Neuronal stem cell (in vitro differentiated cells): ENCODE data around the gene CBX5.
"Not testable (repeated sequence)": the region's sequence is repeated elsewhere in the genome, so short reads cannot be mapped to it uniquely, and the experiment has no call there.

Experiments
- DNase-seq: peaks from one replicate; pipeline ENCODE4 v3.0.0-alpha.2; 2013; ENCODE audit warnings: low spot score
- H2AFZ ChIP-seq: one replicate; pipeline ENCODE4 v1.6.1; 2013; ENCODE audit warnings: mild to moderate bottlenecking, low read length, inconsistent platforms
- H2AK5ac ChIP-seq: 2 replicates; pipeline ENCODE4 v1.6.1; 2013; ENCODE audit warnings: low read depth, mild to moderate bottlenecking, inconsistent platforms, low read length, moderate library complexity, mixed read lengths
- H2BK120ac ChIP-seq: 2 replicates; pipeline ENCODE4 v1.6.1; 2013; ENCODE audit warnings: low read depth, mild to moderate bottlenecking, inconsistent platforms, low read length, moderate library complexity, mixed read lengths
- H2BK12ac ChIP-seq: one replicate; pipeline ENCODE4 v1.6.1; 2013; ENCODE audit warnings: low read length, inconsistent platforms
- H2BK15ac ChIP-seq: 2 replicates; pipeline ENCODE4 v1.6.1; 2013; ENCODE audit warnings: mild to moderate bottlenecking, low read length, inconsistent platforms, mixed read lengths
- H2BK5ac ChIP-seq: one replicate; pipeline ENCODE4 v1.6.1; 2013; ENCODE audit warnings: inconsistent platforms, mild to moderate bottlenecking, low read length, moderate library complexity
- H3K14ac ChIP-seq: one replicate; pipeline ENCODE4 v1.6.1; 2013; ENCODE audit warnings: low read length, inconsistent platforms
- H3K18ac ChIP-seq: 2 replicates; pipeline ENCODE4 v1.6.1; 2013; ENCODE audit warnings: low read length, inconsistent platforms
- H3K23ac ChIP-seq: 2 replicates; pipeline ENCODE4 v1.6.1; 2013; ENCODE audit warnings: low read depth, mild to moderate bottlenecking, mixed read lengths, low read length, inconsistent platforms; ENCODE audit not compliant: poor library complexity
- H3K27ac ChIP-seq: replicated peaks from 3 replicates; pipeline ENCODE4 v1.5.1; 2013; ENCODE audit warnings: low read length, inconsistent platforms
- H3K27me3 ChIP-seq, 3 experiments: 2 replicates each; pipeline ENCODE4 v1.6.1; 2013; ENCODE audit warnings: low read length in 3 of 3, mild to moderate bottlenecking in 2 of 3, inconsistent platforms in 1 of 3, low read depth in 1 of 3, mixed read lengths in 1 of 3, moderate library complexity in 1 of 3; ENCODE audit not compliant: control insufficient read depth in 3 of 3, insufficient read depth in 3 of 3
- H3K36me3 ChIP-seq, 2 donors: replicated peaks in 1 of 2; 2 replicates each; pipeline ENCODE4 v1.6.1; 2013; ENCODE audit warnings: low read length in 2 of 2; ENCODE audit not compliant: control insufficient read depth in 2 of 2, insufficient read depth in 2 of 2
- H3K4ac ChIP-seq: 2 replicates; pipeline ENCODE4 v1.6.1; 2013; ENCODE audit warnings: inconsistent platforms, mild to moderate bottlenecking, low read length, moderate library complexity
- H3K4me1 ChIP-seq, 2 donors: 1 replicate in 1 of 2; 2 replicates in 1 of 2; pipeline ENCODE4 v1.6.1; 2013; ENCODE audit warnings: low read length in 2 of 2, low read depth in 1 of 2; ENCODE audit not compliant: control insufficient read depth in 2 of 2, insufficient read depth in 1 of 2
- H3K4me2 ChIP-seq: one replicate; pipeline ENCODE4 v1.6.1; 2013; ENCODE audit warnings: mild to moderate bottlenecking, low read length, inconsistent platforms; ENCODE audit not compliant: insufficient read depth, poor library complexity, severe bottlenecking
- H3K4me3 ChIP-seq, 2 donors: 2 replicates each; pipeline ENCODE4 v1.5.1; 2013; ENCODE audit warnings: low read length in 2 of 2, mild to moderate bottlenecking in 2 of 2, inconsistent platforms in 1 of 2, moderate library complexity in 1 of 2
- H3K79me1 ChIP-seq: one replicate; pipeline ENCODE4 v1.6.1; 2013; ENCODE audit warnings: low read depth, mild to moderate bottlenecking, inconsistent platforms, low read length, moderate library complexity
- H3K9ac ChIP-seq: one replicate; pipeline ENCODE4 v1.6.1; 2013; ENCODE audit warnings: mild to moderate bottlenecking, low read depth, low read length, inconsistent platforms; ENCODE audit not compliant: poor library complexity
- H3K9me3 ChIP-seq, 2 donors: replicated peaks in 1 of 2; 2 replicates each; pipeline versions ENCODE3 to v1.6.1; 2013; ENCODE audit warnings: low read length in 2 of 2, mild to moderate bottlenecking in 2 of 2, inconsistent platforms in 1 of 2, low read depth in 1 of 2, mixed read lengths in 1 of 2, moderate library complexity in 1 of 2; ENCODE audit not compliant: control insufficient read depth in 2 of 2, insufficient read depth in 1 of 2
- H4K8ac ChIP-seq: one replicate; pipeline ENCODE4 v1.6.1; 2013; ENCODE audit warnings: low read depth, mild to moderate bottlenecking, inconsistent platforms, low read length, moderate library complexity
- H4K91ac ChIP-seq: one replicate; pipeline ENCODE4 v1.6.1; 2013; ENCODE audit warnings: low read length, low read depth, mild to moderate bottlenecking, inconsistent platforms; ENCODE audit not compliant: poor library complexity
- WGBS, 2 donors: extraction: QIAGEN DNeasy Blood & Tissue Kit; methylation state at CpG; one replicate each; pipeline ENCODE4 v1.1.7; 2013; ENCODE audit warnings: missing lambda C conversion rate in 2 of 2, mixed read lengths in 1 of 2; ENCODE audit not compliant: insufficient read length in 2 of 2, insufficient replicate concordance in 1 of 2; ENCODE audit errors: extremely low coverage in 2 of 2; 5-methylcytosine and 5-hydroxymethylcytosine counted together

CBX5 gene

DNA sequence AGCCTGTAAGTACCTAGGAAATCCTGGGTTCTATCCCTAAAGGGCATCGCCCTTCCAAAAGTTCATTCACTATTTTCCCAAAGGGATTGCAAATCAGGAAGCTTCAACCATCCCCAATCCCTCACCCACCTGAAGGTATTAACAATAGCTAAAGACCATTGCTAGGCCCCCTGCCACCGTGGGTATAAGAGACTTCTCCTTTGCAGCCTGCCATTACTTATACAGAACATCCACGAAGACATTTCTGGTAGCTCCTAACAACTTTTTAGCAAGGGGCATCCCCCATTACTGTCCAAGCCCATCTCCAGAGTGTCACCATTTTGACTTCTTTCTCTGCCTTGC lies 90.8 kb downstream of the CBX5 start:
- Histone ChIP-seq H3K4me1 (peaks cover 0 to 2% of the 10 kb centered on the region in 2 donors), H2AK5ac (no peak overlapping the region), H3K9me3 (no peaks in the 10 kb centered on the region), H3K14ac (no peak overlapping the region), H2BK5ac (no peak overlapping the region), H3K27ac (no peak overlapping the region), H4K91ac (no peak overlapping the region), H3K9ac (no peak overlapping the region), H2AFZ (peak overlapping the region; percentile 87), H4K8ac (no peak overlapping the region), H2BK15ac (no peak overlapping the region), H3K4ac (no peak overlapping the region), H2BK12ac (no peak overlapping the region), H3K23ac (no peak overlapping the region), H3K79me1 (no peaks in the 10 kb centered on the region), H3K36me3 (peaks cover 0 to 8% of the 10 kb centered on the region in 2 donors), H3K4me2 (peak overlapping the region; percentile 26), H2BK120ac (no peak overlapping the region), H3K27me3 (peaks cover 0 to 36% (median 24%) of the 10 kb centered on the region in 3 experiments), H3K4me3 (peak overlapping the region in 1 of 2 donors; percentile 71), H3K18ac (no peak overlapping the region)
- no CpG with 5 or more reads among the region's 3 CpGs for WGBS, 2 donors
- DNase-seq = no peak

DNA sequence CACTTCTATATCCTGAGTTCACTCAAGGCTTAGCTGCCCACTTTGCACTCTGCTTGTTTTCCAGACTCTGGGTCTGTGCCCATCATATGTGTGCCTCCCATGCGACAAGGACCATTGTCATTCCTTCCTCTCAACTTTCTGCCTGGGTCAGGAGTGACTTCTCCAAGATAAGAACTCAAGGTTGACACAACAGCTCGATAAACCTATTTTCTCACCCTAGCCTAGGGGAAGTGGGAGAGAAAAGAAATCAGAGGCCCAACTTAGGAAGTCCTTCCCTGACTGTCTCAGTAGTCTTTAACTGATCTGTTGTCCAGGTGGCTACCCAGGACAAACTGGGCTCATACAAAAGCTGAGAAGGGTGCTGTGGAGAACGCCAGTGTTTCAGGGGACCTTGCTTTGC lies 92.8 kb downstream of the CBX5 start:
- Histone ChIP-seq H3K27ac (no peak overlapping the region), H3K27me3 (peaks cover 0 to 17% (median 6%) of the 10 kb centered on the region in 3 experiments), H2BK15ac (no peak overlapping the region), H4K91ac (no peak overlapping the region), H3K14ac (no peak overlapping the region), H2AK5ac (no peak overlapping the region), H2BK12ac (no peak overlapping the region), H3K23ac (no peak overlapping the region), H3K9ac (no peak overlapping the region), H2AFZ (no peak overlapping the region), H4K8ac (no peak overlapping the region), H3K4me3 (no peak overlapping the region), H3K4me1 (peaks cover 0 to 2% of the 10 kb centered on the region in 2 donors), H3K4ac (no peak overlapping the region), H3K36me3 (peaks cover 2 to 19% of the 10 kb centered on the region in 2 donors), H2BK120ac (no peak overlapping the region), H3K9me3 (no peaks in the 10 kb centered on the region), H2BK5ac (no peak overlapping the region), H3K4me2 (no peak overlapping the region), H3K18ac (no peak overlapping the region), H3K79me1 (no peaks in the 10 kb centered on the region)
- no CpG with 5 or more reads among the region's 3 CpGs for WGBS, 2 donors
- no peak for DNase-seq

- H3K9ac ChIP-seq = no peak overlapping the region
- no peak overlapping the region for H4K91ac ChIP-seq
- no peak overlapping the region for H3K4me2 ChIP-seq
- H2BK15ac ChIP-seq = no peak overlapping the region
- no peak overlapping the region for H3K14ac ChIP-seq
- H3K4me1 ChIP-seq = peaks cover 0 to 2% of the 10 kb centered on the region in 2 donors
- H2AK5ac ChIP-seq = no peak overlapping the region
- H3K9me3 ChIP-seq = no peaks in the 10 kb centered on the region
- no peaks in the 10 kb centered on the region for H3K79me1 ChIP-seq
- no peak overlapping the region for H3K18ac ChIP-seq
- peaks cover 0 to 13% (median 2%) of the 10 kb centered on the region in 3 experiments for H3K27me3 ChIP-seq
- H4K8ac ChIP-seq = no peak overlapping the region
- no peak overlapping the region for H3K4ac ChIP-seq
- H3K23ac ChIP-seq = no peak overlapping the region
- H2BK120ac ChIP-seq = no peak overlapping the region
- no peak overlapping the region for H3K27ac ChIP-seq
- no peak overlapping the region for H2BK5ac ChIP-seq
- H3K36me3 ChIP-seq = peaks cover 9 to 29% of the 10 kb centered on the region in 2 donors
- H3K4me3 ChIP-seq = no peak overlapping the region
- H2BK12ac ChIP-seq = no peak overlapping the region
- no peak overlapping the region for H2AFZ ChIP-seq
- no CpG with 5 or more reads among the region's 1 CpG for WGBS, 2 donors
- DNase-seq = no peak
These were observed 94.0 kb downstream of the CBX5 start for GRCh38 chr12:54185919-54186318.

DNA sequence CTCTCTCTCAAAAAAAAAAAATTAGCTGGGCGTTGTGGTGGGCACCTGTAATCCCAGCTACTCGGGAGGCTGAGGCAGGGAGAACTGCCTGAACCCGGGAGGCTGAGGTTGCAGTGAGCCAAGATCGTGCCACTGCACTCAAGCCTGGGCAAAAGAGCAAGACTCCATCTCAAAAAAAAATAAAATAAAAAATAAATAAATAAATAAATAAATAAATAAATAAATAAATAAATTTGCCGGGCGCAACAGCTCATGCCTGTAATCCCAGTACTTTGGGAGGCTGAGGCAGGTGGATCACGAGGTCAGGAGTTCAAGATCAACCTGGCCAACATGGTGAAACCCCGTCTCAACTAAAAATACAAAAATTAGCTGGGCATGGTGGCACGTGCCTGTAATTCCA lies 94.6 kb downstream of the CBX5 start:
- no CpG with 5 or more reads among the region's 9 CpGs for WGBS, 2 donors
- H3K9ac ChIP-seq, DNase-seq: not testable (repeated sequence)

More for the DNA sequence above, 94.6 kb downstream of the CBX5 start:
- H3K79me1 ChIP-seq, H2BK5ac ChIP-seq, H3K18ac ChIP-seq, H3K14ac ChIP-seq, H3K4me3 ChIP-seq, H3K27ac ChIP-seq, H3K4me2 ChIP-seq, H3K4me1 ChIP-seq, H2AK5ac ChIP-seq, H4K91ac ChIP-seq, H3K23ac ChIP-seq, H2AFZ ChIP-seq, H2BK120ac ChIP-seq, H3K4ac ChIP-seq, H4K8ac ChIP-seq, H2BK15ac ChIP-seq, H2BK12ac ChIP-seq, H3K9me3 ChIP-seq, H3K27me3 ChIP-seq: not testable (repeated sequence)
- H3K36me3 ChIP-seq = peaks cover 9 to 29% of the 10 kb centered on the region in 2 donors
